Fibroblast of mammary gland (primary cell): ENCODE measurements around the gene SPRR4.

Experiments used
- DNase-seq: peaks from one replicate; pipeline ENCODE4 v3.0.0-alpha.2; 2010; ENCODE audit warnings: low read depth
- H3K4me3 ChIP-seq: 2 replicates; pipeline ENCODE4 v1.5.1; 2011; ENCODE audit warnings: low read depth, mild to moderate bottlenecking, low read length, moderate library complexity; ENCODE audit not compliant: control insufficient read depth
- TF ChIP-seq, protein P1 (sequence below): conservative IDR thresholded peaks from 2 replicates; pipeline ENCODE4 v1.5.1; 2011; ENCODE audit warnings: low read depth, low read length, inconsistent platforms; ENCODE audit not compliant: control insufficient read depth, insufficient read depth

The SPRR4 gene

DNA sequence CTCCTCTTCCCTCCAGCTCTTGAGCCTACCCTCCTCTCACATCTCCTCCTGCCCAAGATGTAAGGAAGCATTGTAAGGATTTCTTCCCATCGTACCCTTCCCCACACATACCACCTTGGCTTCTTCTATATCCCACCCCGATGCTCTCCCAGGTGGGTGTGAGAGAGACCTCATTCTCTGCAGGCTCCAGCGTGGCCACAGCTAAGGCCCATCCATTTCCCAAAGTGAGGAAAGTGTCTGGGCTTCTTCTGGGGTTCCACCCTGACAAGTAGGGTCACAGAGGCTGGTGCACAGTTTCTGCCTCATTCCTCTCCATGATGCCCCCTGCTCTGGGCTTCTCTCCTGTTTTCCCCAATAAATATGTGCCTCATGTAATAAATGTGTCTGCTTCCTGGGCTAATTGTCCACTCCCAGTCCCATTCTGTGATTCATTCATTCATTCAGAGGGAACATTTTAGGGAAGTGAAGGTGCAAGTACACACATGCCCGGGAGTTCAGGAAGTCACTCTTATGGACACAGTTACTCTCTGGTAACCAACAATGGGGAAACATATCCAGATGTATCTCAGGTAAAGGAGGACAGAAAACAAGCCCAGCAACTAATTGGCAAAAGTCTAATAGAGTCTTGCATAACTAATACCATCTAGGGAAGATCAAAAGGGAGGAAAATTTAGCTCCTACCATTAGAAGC lies 1.9 kb downstream of the SPRR4 start:
- TF ChIP-seq, protein P1, sequence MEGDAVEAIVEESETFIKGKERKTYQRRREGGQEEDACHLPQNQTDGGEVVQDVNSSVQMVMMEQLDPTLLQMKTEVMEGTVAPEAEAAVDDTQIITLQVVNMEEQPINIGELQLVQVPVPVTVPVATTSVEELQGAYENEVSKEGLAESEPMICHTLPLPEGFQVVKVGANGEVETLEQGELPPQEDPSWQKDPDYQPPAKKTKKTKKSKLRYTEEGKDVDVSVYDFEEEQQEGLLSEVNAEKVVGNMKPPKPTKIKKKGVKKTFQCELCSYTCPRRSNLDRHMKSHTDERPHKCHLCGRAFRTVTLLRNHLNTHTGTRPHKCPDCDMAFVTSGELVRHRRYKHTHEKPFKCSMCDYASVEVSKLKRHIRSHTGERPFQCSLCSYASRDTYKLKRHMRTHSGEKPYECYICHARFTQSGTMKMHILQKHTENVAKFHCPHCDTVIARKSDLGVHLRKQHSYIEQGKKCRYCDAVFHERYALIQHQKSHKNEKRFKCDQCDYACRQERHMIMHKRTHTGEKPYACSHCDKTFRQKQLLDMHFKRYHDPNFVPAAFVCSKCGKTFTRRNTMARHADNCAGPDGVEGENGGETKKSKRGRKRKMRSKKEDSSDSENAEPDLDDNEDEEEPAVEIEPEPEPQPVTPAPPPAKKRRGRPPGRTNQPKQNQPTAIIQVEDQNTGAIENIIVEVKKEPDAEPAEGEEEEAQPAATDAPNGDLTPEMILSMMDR, result no peak
- H3K4me3 ChIP-seq, result no peak overlapping the region
- DNase-seq, result no peak

- DNase-seq, result no peak
- no peak overlapping the region for H3K4me3 ChIP-seq
- TF ChIP-seq, protein P1, result no peak
Observed at GRCh38 chr1:152976688-152977087, 6.2 kb downstream of the SPRR4 start.

DNA sequence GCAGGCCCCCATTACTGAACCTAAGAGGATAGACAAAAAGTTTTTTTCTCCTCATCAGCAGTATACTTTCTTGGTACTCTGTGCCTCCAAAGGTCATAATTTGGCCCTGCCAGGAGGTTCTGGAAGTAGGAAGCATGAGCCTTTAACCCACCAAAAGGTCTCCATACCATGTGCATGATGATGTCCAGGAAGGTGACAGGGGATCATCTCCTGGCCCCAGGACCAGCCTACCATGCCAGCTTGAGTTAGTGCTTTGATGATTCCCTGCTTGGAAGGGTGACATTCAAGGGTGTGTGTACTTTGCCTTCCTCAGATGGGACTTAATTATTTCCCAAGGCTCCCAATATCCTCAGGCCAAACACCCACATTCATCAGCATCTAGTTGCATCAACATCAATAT lies 7.2 kb downstream of the SPRR4 start:
- H3K4me3 ChIP-seq, result no peak overlapping the region
- TF ChIP-seq, protein P1, result no peak
- DNase-seq, result no peak

DNA sequence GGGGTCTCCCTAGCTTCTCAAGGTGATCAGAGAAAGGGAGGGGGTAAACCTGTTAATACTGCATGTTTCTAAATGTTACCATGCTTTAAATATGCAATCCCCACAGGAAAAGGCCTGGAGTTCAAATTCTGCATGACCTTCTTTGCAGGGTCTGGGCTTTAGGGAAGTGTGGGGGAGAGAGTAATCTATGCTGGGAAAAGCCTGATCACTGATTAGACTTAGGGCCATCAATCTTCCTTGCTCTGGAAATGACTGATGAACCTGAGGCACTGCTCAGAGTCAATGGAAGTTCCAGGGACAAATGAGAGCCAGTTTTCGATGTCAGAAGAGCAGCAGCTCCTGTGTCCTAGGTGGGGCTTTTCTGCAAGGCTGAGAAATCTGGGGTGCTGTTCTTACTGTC lies 10.2 kb downstream of the SPRR4 start:
- DNase-seq, result no peak
- TF ChIP-seq, protein P1, result no peak
- no peak overlapping the region for H3K4me3 ChIP-seq

- no peak for DNase-seq
- H3K4me3 ChIP-seq, result no peak overlapping the region
- TF ChIP-seq, protein P1, result no peak
Observed at GRCh38 chr1:152981146-152981871, 10.9 kb downstream of the SPRR4 start.

- TF ChIP-seq, protein P1, result no peak
- no peak for DNase-seq
- no peak overlapping the region for H3K4me3 ChIP-seq
Observed at GRCh38 chr1:152982076-152982475, 11.6 kb downstream of the SPRR4 start.
